CD4-positive, alpha-beta T cell treated with Interleukin-17A for 4 hours (primary cell): Measurements from ENCODE around the gene EMC6.

Experiments
- DNase-seq: peaks from one replicate; pipeline ENCODE4 v3.0.0-alpha.2; 2020; ENCODE audit warnings: mixed read lengths

The EMC6 gene

DNA sequence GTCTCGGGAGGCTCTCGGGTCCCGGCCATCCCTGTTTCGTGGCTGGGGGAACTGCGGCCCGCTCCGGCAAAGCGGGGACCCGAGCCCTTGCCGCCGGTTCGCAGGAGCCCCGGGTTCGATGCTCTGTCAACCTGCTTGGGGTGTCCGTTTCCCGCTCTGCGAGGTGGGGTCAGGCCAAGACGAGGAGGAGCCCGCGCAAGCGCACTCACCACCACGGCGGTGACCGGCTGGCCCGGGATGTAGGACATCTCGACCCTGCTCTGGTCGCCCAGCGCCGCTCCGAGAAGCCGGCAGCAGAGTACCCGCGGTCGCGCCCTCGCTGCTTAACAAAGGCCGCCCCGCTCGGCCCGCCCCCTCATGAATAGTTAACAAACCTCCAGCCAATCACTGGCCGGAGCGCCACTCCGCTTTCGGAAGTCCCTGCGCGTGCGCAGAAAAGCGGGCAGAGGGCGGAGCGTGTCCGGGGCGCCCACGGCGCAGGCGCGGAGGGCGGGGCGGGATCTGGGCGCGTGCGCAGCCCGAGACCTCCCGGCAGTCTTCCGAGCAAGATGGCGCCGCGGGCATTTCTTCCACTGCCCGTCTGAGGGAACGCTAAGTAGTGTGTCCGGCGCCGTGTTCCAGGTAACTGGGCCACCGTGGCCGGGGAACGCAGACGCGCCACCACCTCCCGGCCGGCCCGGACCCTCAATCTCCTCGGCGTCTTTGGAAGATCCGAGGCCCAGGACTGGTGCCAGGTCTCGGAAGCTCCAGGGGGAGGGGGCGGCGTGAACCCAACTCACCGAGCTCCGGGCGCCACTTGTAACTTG lies at the start of gene EMC6, which contains the start of gene TAX1BP3:
EMC6 (plus strand) TSS at position 534 of the 806 bp plus-strand sequence. CDS start 335 bp downstream, outside the sequence.
TAX1BP3 (minus strand) TSS at position 300 of the 806 bp plus-strand sequence; CDS start at position 248, 52 bp downstream.
- peak; percentile 98 for DNase-seq

- DNase-seq, result no peak
These were observed 47.4 kb upstream of the EMC6 start for GRCh38 chr17:3621146-3621720.

- no peak for DNase-seq
These were observed 45.5 kb upstream of the EMC6 start for GRCh38 chr17:3622977-3623594.

GRCh38 chr17:3626831-3627768 lies 41.5 kb upstream of the EMC6 start:
- no peak for DNase-seq

- no peak for DNase-seq
These were observed 40.8 kb upstream of the EMC6 start for GRCh38 chr17:3627769-3628167.

- DNase-seq, result no peak
These were observed 37.8 kb upstream of the EMC6 start for GRCh38 chr17:3630781-3631180.

DNA sequence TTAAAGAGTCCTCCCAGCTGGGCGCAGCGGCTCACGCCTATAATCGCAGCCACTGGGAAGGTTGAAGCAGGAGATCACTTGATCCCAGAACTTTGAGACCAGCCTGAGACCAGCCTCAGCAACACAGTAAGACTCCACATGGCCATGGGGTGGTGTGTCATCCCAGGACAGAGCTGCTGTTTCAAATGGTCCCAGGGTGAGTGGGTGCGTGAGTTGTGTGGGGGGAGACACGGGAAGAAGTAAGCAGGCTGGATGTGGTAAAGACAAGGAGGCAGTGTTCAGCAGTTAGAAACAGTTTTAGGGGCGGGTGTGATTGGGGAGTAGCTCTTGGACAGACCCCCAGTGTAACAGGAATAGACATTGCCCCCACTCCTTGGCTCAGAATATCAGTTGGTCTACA lies 36.3 kb upstream of the EMC6 start:
- DNase-seq, result no peak

DNA sequence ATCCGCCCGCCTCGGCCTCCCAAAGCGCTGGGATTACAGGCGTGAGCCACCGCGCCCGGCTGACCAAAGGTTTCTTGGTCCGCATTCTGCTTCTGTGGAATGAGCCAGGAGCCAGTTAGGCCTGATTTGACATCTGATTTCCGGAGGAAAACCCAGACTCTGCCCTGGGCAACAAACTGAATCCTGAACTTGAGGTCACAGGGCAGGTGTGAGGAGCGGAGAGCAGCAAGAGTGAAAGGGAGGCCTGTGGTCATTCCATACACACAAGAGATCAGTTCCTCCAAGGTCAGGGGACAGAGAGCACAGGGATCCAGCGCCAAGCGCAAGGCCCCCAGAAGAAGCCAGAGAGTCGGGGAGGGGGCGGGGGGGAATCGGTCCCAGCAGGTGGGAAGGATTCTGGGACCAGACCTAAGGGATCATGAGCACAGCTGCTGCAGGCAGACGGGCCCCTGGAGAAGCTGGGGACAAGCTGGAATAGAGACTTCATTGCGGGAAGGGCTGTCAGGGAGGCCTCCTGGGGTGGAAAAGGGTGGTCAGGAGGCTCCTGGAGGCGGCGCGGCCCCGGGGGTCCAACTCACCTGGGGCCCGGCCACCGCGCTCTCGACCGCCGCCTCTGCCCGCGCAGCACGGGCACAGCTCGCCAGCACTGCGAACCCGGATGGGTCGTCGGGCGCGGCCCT lies 33.0 kb upstream of the EMC6 start:
- DNase-seq, result no peak

DNA sequence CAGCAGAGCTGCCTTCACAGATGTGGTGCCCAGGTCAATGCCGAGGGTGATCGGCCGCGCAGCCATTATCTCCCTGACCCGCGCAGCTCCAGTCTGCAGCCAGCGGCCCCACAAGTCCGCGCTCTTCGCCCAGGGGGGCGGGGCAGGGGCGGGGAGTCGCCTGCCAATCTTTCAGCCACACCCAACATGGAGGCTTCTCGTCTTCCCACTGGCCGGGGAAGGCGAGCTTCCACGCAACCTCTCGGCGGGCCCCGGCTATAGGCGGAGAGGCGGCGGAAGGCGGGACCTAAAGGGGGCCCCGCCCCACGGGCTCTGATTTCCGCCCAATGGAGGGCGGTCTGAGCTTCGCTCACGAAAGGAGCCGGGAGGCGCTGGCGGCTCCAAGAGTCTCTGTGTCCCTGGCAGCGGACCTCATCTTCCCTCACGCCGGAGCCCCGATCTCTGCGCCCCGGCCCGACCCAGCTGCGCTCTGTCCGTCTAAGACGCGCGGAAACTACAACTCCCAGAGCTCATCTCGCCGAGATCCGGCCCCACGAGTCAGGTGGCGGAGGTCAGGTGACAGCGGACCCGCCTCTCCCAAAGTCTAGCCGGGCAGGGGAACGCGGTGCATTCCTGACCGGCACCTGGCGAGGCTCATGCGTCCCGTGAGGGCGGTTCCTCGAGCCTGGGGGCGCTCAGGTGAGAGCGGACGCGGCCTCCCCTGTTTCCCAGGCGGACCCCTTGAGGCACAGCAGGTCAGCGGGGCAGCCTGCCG lies 32.3 kb upstream of the EMC6 start, which contains the start of the genes CTNS and SHPK:
CTNS (plus strand) TSS at position 607 of the 754 bp plus-strand sequence. CDS start 3,447 bp downstream, outside the sequence.
SHPK (minus strand) TSS at position 97 of the 754 bp plus-strand sequence; CDS start at position 66, 31 bp downstream.
- peak; percentile 95 for DNase-seq

GRCh38 chr17:3636908-3637373 lies 31.7 kb upstream of the EMC6 start:
- DNase-seq, result peak; percentile 20

- DNase-seq, result no peak
These were observed 28.5 kb upstream of the EMC6 start for GRCh38 chr17:3639981-3640596.

GRCh38 chr17:3641014-3641413 lies 27.6 kb upstream of the EMC6 start:
- DNase-seq, result no peak

- no peak for DNase-seq
These were observed 26.7 kb upstream of the EMC6 start for GRCh38 chr17:3641717-3642486.

DNA sequence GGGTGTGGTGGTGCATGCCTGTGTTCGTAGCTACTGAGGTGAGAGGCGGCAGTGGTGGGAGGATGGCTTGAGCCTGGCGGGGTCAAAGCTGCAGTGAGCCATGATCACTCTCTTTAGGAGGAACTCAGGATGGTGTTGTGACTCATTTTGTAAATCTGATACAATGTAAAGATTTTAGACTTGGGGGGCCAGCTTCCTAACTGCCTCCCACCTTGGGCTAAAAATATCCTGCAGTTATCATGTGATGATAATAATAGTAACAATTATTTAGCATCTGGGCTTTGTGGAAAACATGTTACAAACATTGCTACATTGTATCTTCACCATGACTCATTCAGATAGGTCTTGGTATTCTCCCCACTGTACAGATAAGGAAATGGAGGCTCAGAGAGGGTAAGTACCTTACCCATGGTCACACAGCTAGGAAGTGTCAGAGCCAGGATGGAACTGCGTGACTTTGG lies 24.7 kb upstream of the EMC6 start:
- DNase-seq, result no peak

DNA sequence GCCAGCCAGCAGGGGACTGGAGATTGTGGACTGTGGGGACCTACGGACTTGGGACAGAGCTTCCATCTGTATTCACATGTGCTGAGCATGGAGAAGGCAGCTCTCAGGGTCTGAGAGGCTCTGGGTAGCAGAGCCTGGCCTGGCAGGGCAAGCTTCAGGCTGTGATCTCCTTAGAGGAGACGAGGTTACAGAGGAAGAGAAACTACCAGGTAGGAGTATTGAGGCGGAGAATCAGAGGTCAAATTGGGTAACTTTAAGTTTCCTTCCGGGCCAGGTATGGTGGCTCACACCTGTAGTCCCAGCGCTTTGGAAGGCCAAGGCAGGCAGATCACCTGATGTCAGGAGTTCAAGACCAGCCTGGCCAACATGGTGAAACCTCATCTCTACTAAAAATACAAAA lies 23.3 kb upstream of the EMC6 start:
- no peak for DNase-seq

DNA sequence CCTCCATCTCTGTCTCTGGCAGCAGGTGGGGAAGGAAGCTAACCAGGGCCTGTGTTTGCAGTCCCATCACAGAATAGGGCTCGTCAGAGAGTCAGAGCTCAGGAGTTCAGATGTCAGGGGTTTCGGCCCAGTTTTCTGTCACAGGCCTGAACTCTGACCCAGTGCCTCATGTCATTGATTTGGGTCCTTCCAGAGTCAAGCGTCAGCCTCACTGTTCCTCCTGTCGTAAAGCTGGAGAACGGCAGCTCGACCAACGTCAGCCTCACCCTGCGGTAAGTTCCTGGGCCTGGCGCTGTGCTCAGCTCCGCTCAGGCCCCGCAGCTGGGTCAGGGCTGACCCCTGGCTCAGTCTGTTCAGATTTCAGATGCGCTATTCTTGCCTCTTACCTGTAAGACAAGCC lies 21.4 kb upstream of the EMC6 start:
- DNase-seq, result no peak

GRCh38 chr17:3647769-3648555 lies 20.6 kb upstream of the EMC6 start:
- DNase-seq, result peak; percentile 48

DNA sequence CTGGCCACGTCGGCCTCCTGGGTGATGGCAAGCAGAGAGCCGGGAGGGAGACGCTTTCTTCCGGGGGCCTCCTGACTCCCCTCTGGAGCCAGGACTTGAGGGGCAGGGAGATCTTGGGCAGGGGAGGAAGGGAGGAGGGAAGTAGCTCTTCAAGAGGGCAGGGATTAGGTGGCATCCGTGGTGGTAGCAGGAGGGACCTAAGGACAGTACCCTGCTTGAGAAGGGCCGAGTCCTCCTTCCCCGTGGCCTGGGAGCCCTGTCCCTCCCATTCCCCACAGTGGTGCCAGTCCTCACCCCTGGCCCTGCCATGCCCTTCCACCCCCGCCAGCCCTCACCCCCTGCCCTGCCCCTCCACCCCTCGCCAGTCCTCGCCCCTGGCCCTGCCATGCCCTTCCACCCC lies 12.8 kb upstream of the EMC6 start:
- DNase-seq, result no peak

DNA sequence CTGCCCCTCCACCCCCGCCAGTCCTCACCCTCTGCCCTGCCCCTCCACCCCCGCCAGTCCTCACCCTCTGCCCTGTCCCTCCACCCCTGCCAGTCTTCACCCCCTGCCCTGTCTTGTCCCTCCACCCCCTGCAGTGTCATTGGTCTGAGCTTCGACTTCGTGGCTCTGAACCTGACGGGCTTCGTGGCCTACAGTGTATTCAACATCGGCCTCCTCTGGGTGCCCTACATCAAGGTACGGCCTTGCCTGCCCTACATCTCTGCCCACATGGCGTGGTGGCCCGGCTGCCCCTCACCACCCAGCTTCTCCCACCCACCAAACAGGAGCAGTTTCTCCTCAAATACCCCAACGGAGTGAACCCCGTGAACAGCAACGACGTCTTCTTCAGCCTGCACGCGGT lies 12.3 kb upstream of the EMC6 start:
- no peak for DNase-seq
